ENCODE measurements around the gene SRRM1. TPM values are rescaled to one million over a fixed set of nuclear protein-coding genes. Genes with fewer than 3 reads are reported as not detected.
"Not testable (repeated sequence)": the region's sequence is repeated elsewhere in the genome, so short reads cannot be mapped to it uniquely, and the experiment has no call there.

SRRM1 gene
- total RNA-seq, 1 experiment from 2014 or later: 128 TPM

DNA sequence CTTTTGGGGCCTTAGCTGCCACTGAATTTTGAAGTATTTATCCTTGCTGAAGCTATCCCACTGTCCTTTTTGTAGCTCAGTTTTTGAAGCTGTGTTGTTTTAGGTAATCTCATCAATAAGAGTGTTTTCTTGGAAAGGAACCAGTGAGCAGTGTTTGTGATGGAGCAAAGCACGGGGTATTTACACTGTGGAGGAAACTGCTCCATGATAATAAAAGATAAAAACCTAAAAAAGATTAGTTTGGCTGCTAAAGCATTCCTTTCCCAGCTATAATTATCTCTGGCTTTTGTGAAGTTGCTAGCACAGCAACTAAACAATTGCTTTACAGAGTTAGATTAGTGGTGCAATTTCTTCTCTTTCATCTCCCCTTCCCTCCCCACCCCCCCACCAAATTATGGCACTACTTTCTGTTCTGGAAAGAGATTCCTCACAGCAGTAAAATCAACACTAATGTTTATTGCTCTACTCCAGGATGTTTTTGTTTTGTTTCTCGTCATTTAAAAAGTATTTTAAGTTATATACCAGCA is 21.5 kb downstream of the SRRM1 start:
- H3K36me3 ChIP-seq (ENCODE audit: control insufficient read depth, insufficient read depth, low read length): peaks cover 1% of the 10 kb centered on the region
- Mint-ChIP-seq H3K27me3 (ENCODE audit: insufficient read depth, unreplicated experiment) (no peaks in the 10 kb centered on the region), H3K4me3 (ENCODE audit: unreplicated experiment) (no peak overlapping the region), H3K9me3 (ENCODE audit: unreplicated experiment) (no peaks in the 10 kb centered on the region), H3K27ac (ENCODE audit: unreplicated experiment) (no peak overlapping the region), H3K4me1 (ENCODE audit: low read depth, unreplicated experiment) (no peaks in the 10 kb centered on the region), H3K36me3 (ENCODE audit: insufficient read depth, unreplicated experiment) (peaks cover 93% of the 10 kb centered on the region)
- no peaks in the 10 kb centered on the region for H3K9me3 ChIP-seq
- ChIA-PET POLR2A (no interaction called here), CTCF (no interaction called here)
- no peaks in the 10 kb centered on the region for H3K4me1 ChIP-seq
- DNase-seq: no peak
- intact Hi-C loops (cut with micrococcal nuclease; ENCODE audit: unreplicated experiment): no loop called here
- TF ChIP-seq, protein P1, sequence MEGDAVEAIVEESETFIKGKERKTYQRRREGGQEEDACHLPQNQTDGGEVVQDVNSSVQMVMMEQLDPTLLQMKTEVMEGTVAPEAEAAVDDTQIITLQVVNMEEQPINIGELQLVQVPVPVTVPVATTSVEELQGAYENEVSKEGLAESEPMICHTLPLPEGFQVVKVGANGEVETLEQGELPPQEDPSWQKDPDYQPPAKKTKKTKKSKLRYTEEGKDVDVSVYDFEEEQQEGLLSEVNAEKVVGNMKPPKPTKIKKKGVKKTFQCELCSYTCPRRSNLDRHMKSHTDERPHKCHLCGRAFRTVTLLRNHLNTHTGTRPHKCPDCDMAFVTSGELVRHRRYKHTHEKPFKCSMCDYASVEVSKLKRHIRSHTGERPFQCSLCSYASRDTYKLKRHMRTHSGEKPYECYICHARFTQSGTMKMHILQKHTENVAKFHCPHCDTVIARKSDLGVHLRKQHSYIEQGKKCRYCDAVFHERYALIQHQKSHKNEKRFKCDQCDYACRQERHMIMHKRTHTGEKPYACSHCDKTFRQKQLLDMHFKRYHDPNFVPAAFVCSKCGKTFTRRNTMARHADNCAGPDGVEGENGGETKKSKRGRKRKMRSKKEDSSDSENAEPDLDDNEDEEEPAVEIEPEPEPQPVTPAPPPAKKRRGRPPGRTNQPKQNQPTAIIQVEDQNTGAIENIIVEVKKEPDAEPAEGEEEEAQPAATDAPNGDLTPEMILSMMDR (IDR thresholded peaks at IDR 0.05; ENCODE audit: insufficient read depth in 1 of 2, low read depth in 1 of 2, low read length in 1 of 2, severe bottlenecking in 1 of 2, unreplicated experiment in 1 of 2): no peak
- BruUV-seq (replicated peaks): no TSS peak
- H3K4me3 ChIP-seq (ENCODE audit: low read depth, low read length): no peak overlapping the region
- H3K27me3 ChIP-seq (replicated peaks; ENCODE audit: control insufficient read depth, insufficient read depth, low read length): no peaks in the 10 kb centered on the region

DNA sequence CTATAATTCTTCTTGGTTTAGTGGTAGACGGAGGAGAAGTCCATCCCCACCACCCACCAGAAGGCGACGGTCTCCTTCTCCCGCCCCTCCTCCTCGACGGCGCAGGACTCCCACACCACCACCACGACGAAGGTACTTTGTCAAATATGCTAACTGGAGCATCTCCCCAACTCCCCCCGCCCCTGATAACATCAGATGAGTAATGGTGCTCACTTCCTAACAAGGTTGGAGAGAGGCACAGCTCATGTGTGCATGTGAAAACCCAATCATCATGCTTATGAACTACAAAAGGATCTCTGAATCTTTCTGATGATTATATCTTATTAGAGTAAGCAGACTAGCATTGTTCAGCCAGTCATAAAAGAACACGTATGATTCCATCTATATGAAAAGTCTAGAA is 23.7 kb downstream of the SRRM1 start:
- H3K4me3 ChIP-seq (ENCODE audit: low read depth, low read length): no peak overlapping the region
- no peaks in the 10 kb centered on the region for H3K27me3 ChIP-seq (replicated peaks; ENCODE audit: control insufficient read depth, insufficient read depth, low read length)
- TF ChIP-seq, protein P1 (IDR thresholded peaks at IDR 0.05; ENCODE audit: insufficient read depth in 1 of 2, low read depth in 1 of 2, low read length in 1 of 2, severe bottlenecking in 1 of 2, unreplicated experiment in 1 of 2): no peak
- peaks cover 1% of the 10 kb centered on the region for H3K36me3 ChIP-seq (ENCODE audit: control insufficient read depth, insufficient read depth, low read length)
- DNase-seq: no peak
- CTCF ChIA-PET: no interaction called here
- Mint-ChIP-seq H3K27me3 (ENCODE audit: insufficient read depth, unreplicated experiment) (no peaks in the 10 kb centered on the region), H3K4me1 (ENCODE audit: low read depth, unreplicated experiment) (no peaks in the 10 kb centered on the region), H3K4me3 (ENCODE audit: unreplicated experiment) (no peak overlapping the region), H3K36me3 (ENCODE audit: insufficient read depth, unreplicated experiment) (peaks cover 95% of the 10 kb centered on the region), H3K9me3 (ENCODE audit: unreplicated experiment) (no peaks in the 10 kb centered on the region), H3K27ac (ENCODE audit: unreplicated experiment) (no peak overlapping the region)
- no TSS peak for BruUV-seq (replicated peaks)
- intact Hi-C loops (cut with micrococcal nuclease; ENCODE audit: unreplicated experiment): no loop called here
- H3K4me1 ChIP-seq: no peaks in the 10 kb centered on the region
- no peaks in the 10 kb centered on the region for H3K9me3 ChIP-seq
- POLR2A ChIA-PET: no interaction called here

DNA sequence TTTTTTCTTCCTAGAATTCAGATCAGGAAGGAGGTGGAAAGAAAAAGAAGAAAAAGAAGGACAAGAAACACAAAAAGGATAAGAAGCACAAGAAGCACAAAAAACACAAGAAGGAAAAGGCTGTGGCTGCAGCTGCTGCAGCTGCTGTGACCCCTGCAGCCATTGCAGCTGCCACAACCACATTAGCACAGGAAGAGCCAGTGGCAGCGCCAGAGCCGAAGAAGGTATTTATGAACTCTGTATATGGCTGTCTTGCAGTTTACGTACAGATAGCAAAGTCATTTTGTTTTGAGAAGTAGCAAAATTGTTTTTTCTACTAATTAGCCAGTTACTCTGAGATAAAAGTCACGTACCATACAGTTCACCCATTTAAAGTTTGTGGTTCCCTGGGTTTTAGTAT is 28.3 kb downstream of the SRRM1 start:
- peaks cover 91% of the 10 kb centered on the region for H3K36me3 Mint-ChIP-seq (ENCODE audit: insufficient read depth, unreplicated experiment)
- H3K9me3 Mint-ChIP-seq (ENCODE audit: unreplicated experiment); H3K4me3 ChIP-seq (ENCODE audit: low read depth, low read length); intact Hi-C loops (cut with micrococcal nuclease; ENCODE audit: unreplicated experiment); H3K4me3 Mint-ChIP-seq (ENCODE audit: unreplicated experiment); H3K27me3 ChIP-seq (replicated peaks; ENCODE audit: control insufficient read depth, insufficient read depth, low read length); H3K4me1 Mint-ChIP-seq (ENCODE audit: low read depth, unreplicated experiment); BruUV-seq (replicated peaks); H3K27ac Mint-ChIP-seq (ENCODE audit: unreplicated experiment); POLR2A ChIA-PET; H3K9me3 ChIP-seq; H3K27me3 Mint-ChIP-seq (ENCODE audit: insufficient read depth, unreplicated experiment); H3K4me1 ChIP-seq; DNase-seq; H3K36me3 ChIP-seq (ENCODE audit: control insufficient read depth, insufficient read depth, low read length): not testable (repeated sequence)
- CTCF ChIA-PET: interaction anchor here (0.9 kb wide), 1 partner anchor 159 kb away, joined by 4 read pairs; no protein-coding TSS in a partner anchor

DNA sequence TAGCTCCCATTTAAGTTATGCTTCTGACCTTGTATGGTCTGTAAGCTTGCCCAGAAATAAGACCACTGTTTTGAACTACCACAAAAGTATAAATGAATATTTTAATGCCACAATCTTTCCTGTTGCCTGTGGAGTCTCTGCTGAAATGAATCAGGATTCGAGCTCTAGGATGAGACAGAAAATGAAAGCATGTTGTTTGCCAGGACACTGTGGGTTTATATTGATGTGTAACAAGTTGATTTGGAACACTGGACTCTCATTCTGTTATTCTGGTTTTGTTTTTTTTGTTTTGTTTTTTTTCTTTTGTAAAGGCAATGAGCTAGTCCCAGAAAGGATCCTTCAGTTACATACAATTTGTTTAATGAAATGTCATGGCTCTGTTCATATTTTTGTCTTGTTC is 29.6 kb downstream of the SRRM1 start:
- H3K9me3 Mint-ChIP-seq (ENCODE audit: unreplicated experiment); H3K4me3 Mint-ChIP-seq (ENCODE audit: unreplicated experiment); H3K4me1 Mint-ChIP-seq (ENCODE audit: low read depth, unreplicated experiment); CTCF ChIA-PET; H3K36me3 ChIP-seq (ENCODE audit: control insufficient read depth, insufficient read depth, low read length); H3K4me1 ChIP-seq; H3K9me3 ChIP-seq; H3K27me3 Mint-ChIP-seq (ENCODE audit: insufficient read depth, unreplicated experiment); H3K27ac Mint-ChIP-seq (ENCODE audit: unreplicated experiment); H3K27me3 ChIP-seq (replicated peaks; ENCODE audit: control insufficient read depth, insufficient read depth, low read length); POLR2A ChIA-PET; intact Hi-C loops (cut with micrococcal nuclease; ENCODE audit: unreplicated experiment); H3K4me3 ChIP-seq (ENCODE audit: low read depth, low read length); DNase-seq: not testable (repeated sequence)
- H3K36me3 Mint-ChIP-seq (ENCODE audit: insufficient read depth, unreplicated experiment): peaks cover 89% of the 10 kb centered on the region
- TSS peak; percentile 71 for BruUV-seq (replicated peaks)
